ENCODE measurements around the gene MROH7.

- TF ChIP-seq CTCF (IDR thresholded peaks at IDR 0.05) (no peak), POLR2A (IDR thresholded peaks at IDR 0.05) (no peak), POLR2AphosphoS5 (IDR thresholded peaks at IDR 0.05) (no peak)
Measured at GRCh38 chr1:54710434-54710833, 68.8 kb downstream of the MROH7 start.
